Ascending aorta (tissue), 2 donors: ENCODE data around the gene CYLC2. TPM values are rescaled to one million over a fixed set of nuclear protein-coding genes. Genes with fewer than 3 reads are reported as not detected.

Experiments used
- DNase-seq, 2 donors: peaks; one replicate each; pipeline ENCODE4 v3.0.0-alpha.2; 2019; ENCODE audit warnings: low spot score in 2 of 2
- H3K27ac ChIP-seq, 2 donors: fragments of 200-600 bp; sonication (generic); one replicate each; pipeline ENCODE4 v1.5.1; 2016 to 2017; ENCODE audit warnings: mild to moderate bottlenecking in 1 of 2
- H3K27me3 ChIP-seq: fragments of 200-600 bp; sonication (generic); one replicate; pipeline ENCODE4 v1.5.1; 2017
- H3K36me3 ChIP-seq, 2 donors: fragments of 200-600 bp; sonication (generic); one replicate each; pipeline ENCODE4 v1.5.1; 2016
- H3K4me1 ChIP-seq, 2 donors: fragments of 200-600 bp; sonication (generic); one replicate each; pipeline ENCODE4 v1.5.1; 2016 to 2017; ENCODE audit warnings: mild to moderate bottlenecking in 1 of 2
- H3K4me3 ChIP-seq, 2 donors: fragments of 200-600 bp; sonication (generic); one replicate each; pipeline ENCODE4 v1.5.1; 2016 to 2017; ENCODE audit warnings: mild to moderate bottlenecking in 1 of 2
- H3K9me3 ChIP-seq, 2 donors: fragments of 200-600 bp; sonication (generic); one replicate each; pipeline ENCODE4 v1.5.1; 2016
- intact Hi-C: fragments of 100-400 bp; cut with DNase I; formaldehyde crosslinking; loops from one replicate; pipeline ENCODE4 v1.15.1; 2023
- total RNA-seq: library from RNA; depleted of rRNA; stranded (reverse); fragments of >200 nt; gene quantifications from one replicate; pipeline ENCODE4 v1.1.0, GENCODE V29; 2016
- TF ChIP-seq, protein P1 (sequence below), 3 experiments: fragments of 200-600 bp in 2 of 3; fragments of 450-650 bp in 1 of 3; sonication (generic) in 2 of 3; IDR thresholded peaks; one replicate each; pipeline ENCODE4 v1.5.1; 2016 to 2019; ENCODE audit warnings: antibody characterized with exemption in 3 of 3, mild to moderate bottlenecking in 1 of 3, moderate library complexity in 1 of 3

CYLC2 gene
- total RNA-seq, 1 donor from 2014 or later, result not detected

- no peaks in the 10 kb centered on the region for H3K9me3 ChIP-seq
- H3K36me3 ChIP-seq, result no peaks in the 10 kb centered on the region
- no peak for DNase-seq
- H3K4me1 ChIP-seq, result no peaks in the 10 kb centered on the region
- TF ChIP-seq, protein P1, sequence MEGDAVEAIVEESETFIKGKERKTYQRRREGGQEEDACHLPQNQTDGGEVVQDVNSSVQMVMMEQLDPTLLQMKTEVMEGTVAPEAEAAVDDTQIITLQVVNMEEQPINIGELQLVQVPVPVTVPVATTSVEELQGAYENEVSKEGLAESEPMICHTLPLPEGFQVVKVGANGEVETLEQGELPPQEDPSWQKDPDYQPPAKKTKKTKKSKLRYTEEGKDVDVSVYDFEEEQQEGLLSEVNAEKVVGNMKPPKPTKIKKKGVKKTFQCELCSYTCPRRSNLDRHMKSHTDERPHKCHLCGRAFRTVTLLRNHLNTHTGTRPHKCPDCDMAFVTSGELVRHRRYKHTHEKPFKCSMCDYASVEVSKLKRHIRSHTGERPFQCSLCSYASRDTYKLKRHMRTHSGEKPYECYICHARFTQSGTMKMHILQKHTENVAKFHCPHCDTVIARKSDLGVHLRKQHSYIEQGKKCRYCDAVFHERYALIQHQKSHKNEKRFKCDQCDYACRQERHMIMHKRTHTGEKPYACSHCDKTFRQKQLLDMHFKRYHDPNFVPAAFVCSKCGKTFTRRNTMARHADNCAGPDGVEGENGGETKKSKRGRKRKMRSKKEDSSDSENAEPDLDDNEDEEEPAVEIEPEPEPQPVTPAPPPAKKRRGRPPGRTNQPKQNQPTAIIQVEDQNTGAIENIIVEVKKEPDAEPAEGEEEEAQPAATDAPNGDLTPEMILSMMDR (IDR thresholded peaks at IDR 0.05), result no peak
- no peak overlapping the region for H3K27ac ChIP-seq
- H3K4me3 ChIP-seq, result no peak overlapping the region
- no peaks in the 10 kb centered on the region for H3K27me3 ChIP-seq
- intact Hi-C loops, result no loop called here
These were observed 42.7 kb downstream of the CYLC2 start for GRCh38 chr9:103037508-103038477.

DNA sequence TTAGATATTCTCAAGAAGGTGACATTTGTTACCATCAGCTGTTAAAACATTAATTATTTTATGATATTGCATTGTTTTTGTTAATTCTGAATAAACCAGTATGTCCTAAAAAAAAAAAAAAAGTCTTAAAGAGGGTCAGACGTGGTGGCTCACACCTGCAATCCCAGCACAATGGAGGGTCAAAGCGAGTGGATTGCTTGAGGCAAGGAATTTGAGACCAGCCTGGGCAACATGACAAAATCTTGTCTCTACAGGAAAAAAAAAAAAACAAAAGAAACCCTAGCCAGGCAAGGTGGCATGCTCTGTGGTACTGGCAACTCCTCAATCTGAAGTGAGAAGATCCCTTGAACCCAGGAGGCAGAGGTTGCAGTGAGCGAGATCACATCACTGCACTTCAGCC lies 46.8 kb downstream of the CYLC2 start:
- Histone ChIP-seq H3K9me3 (no peaks in the 10 kb centered on the region), H3K4me3 (no peak overlapping the region), H3K27ac (no peak overlapping the region), H3K4me1 (no peaks in the 10 kb centered on the region), H3K36me3 (no peaks in the 10 kb centered on the region), H3K27me3 (no peaks in the 10 kb centered on the region)
- TF ChIP-seq, protein P1 (IDR thresholded peaks at IDR 0.05), result no peak
- intact Hi-C loops, result no loop called here
- no peak for DNase-seq
